NCI-H2227 (cell line): Measurements from ENCODE around the gene RTRAF.

ENCODE experiments used
- DNase-seq: peaks from one replicate; lab custom pipeline; 2025; ENCODE audit not compliant: unreplicated experiment; lab: John Stamatoyannopoulos, UW

The RTRAF gene

GRCh38 chr14:51989293-51990234 lies at the start of gene RTRAF:
Gene RTRAF, plus strand, starts transcription at chr14:51989546. Its CDS starts 94 bp downstream, at chr14:51989640.
- peak; percentile 94 for DNase-seq

GRCh38 chr14:51939755-51940301 lies 49.5 kb upstream of the RTRAF start:
- no peak for DNase-seq

DNA sequence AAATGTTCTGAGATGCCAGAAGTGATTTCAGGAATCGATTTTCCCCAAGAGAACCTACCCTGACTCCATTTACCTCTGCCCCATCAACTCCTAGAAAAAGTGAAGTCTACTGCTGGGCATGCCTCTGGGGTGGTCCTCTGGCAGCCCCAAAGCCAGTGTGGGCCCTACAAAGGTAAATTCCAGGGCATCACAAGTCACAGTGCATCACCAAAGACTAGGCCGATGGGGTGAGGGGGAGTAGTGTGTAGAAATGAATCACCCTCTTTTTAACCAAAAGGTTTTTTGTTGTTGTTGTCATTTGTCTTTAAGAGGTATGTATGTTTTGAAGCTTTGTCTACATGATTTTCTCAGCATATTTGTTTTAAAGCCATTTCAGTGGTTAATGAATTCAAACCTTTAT lies 46.4 kb upstream of the RTRAF start:
- no peak for DNase-seq

DNA sequence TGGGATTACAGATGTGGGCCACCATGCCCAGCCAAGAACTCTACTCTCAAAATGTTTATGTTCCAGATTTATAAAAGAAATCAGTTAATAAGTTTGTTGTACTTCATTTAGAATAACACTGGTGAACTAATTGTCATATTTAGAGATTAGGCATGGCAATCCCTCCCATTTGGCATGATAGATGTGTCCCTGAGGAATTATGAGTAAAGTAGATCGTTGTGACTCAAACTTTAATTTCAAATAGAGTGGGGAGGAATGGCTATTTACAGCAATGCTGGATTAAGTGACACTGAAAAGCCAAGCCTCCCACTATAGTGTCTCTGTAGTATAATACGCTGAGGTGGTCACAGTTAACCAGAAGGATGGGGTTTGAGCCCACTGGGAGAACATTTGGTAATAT lies 39.3 kb upstream of the RTRAF start:
- DNase-seq, result no peak

DNA sequence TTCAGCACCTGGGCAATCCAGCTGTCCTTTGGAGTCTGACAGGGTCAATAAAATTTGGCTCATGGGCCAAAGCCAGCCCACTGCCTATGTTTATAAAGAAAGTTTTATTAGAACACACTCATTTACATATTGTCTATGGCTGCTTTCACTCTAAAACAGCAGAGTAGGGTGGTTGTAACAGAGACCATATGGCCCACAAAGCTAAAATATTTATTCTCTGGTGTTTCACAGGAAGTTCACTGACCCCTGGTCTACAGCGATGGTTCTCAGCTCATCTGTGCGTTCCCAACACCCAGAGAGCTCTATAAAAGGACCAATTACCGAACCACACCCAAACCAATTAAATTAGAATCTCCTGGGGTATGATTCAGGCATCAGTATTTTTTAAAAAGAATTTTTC lies 37.7 kb upstream of the RTRAF start:
- DNase-seq, result no peak

DNA sequence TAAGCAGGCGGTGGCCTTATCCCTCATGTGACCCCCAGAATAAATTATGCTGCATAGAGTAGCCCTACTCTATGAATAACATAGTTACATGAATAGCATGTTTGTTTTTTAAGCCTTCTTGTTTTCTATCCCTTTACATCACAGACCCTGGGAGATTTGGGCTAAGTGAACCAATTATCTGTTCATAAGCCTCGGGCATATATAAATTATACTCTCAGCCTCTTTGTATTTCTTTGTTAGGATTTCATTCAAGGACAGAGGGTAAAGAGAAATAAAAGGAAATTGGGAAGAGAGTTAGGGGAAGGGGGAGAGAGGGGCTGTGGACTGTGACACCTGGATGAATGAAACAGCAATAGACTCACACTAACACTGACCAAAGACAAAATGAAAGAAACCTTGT lies 35.3 kb upstream of the RTRAF start:
- DNase-seq, result peak; percentile 14

- DNase-seq, result no peak
These were observed 34.7 kb upstream of the RTRAF start for GRCh38 chr14:51954657-51955056.

DNA sequence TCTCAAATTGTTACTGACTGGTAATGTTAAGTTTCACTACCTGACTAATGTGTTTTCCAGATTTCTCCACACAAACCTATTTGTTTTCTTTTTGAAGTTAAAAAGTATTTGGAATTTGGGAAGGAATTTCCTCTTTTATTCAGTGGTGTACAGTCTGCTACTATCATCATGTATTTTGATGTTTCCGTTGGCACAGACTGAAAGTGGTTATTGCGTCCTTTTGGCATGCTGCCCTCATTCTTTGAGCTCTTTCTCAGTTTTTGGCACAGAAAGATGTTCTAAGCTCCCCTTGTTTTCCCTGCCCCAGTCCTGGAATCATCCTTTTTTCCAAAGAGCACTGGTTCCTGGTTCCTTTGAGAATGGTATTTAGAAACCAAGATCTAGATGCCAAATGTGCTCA lies 31.4 kb upstream of the RTRAF start:
- DNase-seq, result no peak

DNA sequence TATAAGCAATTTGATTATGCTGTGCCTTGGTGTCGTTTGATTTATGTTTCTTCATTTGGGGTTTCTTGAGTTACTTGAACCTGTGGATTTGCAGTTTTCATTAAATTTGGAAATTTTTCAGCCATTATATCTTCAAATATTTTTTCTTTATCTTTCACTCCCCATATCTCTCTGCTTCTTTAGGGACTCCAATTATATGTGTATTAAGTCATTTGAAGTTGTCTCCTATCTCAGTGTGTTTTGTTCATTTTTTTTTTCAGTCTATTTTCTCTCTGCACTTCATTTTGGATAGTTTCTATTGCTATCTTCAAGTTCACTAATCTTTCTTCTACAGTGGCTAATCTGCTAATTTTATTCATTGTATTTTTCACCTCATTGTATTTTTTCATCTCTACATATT lies 29.4 kb upstream of the RTRAF start:
- no peak for DNase-seq

GRCh38 chr14:51960866-51961265 lies 28.5 kb upstream of the RTRAF start:
- DNase-seq, result no peak

- no peak for DNase-seq
These were observed 26.6 kb upstream of the RTRAF start for GRCh38 chr14:51962711-51963110.

GRCh38 chr14:51963286-51963685 lies 26.1 kb upstream of the RTRAF start:
- DNase-seq, result no peak

DNA sequence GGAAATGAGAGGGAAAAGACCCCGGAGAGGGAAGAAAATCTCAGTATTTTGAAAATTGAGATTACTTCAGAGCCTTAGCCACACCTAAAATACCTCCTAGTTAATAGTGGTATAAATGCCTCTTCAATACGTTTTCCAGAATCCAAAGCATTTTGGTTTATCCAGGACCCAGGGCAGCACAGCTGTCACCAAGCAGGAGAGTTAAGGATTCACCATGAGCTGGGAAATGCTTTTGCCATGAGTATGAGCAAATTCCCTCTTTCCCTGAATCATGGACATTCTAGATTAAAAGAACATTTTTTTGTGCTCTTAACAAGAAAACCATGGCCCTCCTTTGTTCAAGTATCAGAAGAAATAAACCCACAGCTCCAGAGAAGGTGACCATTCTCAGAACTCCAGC lies 21.8 kb upstream of the RTRAF start:
- DNase-seq, result no peak

DNA sequence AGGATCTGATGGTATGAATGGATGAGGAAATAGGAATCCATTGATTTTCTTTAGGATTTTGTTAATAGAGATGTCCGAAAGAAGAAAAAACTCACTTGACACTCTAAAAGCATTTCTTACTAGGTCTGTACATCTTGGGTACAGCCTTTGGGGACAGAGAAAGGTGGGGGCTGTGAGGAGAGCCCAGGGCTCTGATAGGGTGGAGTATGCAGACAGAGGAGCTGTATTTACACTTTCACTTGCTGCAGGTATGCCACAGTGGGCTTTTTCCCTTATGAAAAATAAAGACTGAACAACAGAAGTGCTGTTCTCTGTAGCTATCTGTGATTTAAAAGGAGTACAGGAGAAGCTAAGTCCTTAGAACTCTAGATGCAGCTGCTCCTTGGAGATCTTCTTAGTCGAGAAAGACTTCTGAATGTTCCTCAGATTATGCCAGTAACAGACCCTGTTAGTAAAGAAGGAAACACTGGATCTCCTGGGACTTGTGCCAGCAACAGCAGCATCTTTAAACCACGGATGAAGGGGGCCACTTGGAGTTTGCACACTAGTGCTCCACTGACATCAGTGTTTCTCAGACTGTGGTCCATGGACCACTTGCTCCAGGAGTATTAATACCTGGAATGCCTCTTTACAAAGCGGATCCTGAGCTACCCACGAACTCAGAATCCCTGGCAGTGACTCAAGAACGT lies 19.4 kb upstream of the RTRAF start:
- no peak for DNase-seq

DNA sequence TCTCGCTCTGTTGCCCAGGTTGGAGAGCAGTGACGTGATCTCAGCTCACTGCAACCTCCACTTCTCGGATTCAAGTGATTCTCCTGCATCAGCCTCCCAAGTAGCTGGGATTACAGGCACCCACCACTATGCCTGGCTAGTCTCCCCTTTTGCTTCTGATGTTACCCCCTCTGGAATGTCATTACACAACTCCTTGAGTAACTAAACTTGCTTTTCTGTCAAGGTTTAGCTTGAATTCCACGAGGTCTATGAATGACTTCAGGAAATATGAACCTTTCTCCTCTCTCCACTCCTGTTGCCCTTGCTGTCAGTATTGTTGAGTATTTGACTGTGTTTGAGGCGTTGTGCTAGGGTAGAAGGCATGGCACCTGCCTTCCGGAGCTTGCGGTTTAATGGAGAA lies 16.8 kb upstream of the RTRAF start:
- no peak for DNase-seq

GRCh38 chr14:51977075-51977474 lies 12.3 kb upstream of the RTRAF start:
- DNase-seq, result no peak

GRCh38 chr14:51978681-51979085 lies 10.7 kb upstream of the RTRAF start:
- no peak for DNase-seq

DNA sequence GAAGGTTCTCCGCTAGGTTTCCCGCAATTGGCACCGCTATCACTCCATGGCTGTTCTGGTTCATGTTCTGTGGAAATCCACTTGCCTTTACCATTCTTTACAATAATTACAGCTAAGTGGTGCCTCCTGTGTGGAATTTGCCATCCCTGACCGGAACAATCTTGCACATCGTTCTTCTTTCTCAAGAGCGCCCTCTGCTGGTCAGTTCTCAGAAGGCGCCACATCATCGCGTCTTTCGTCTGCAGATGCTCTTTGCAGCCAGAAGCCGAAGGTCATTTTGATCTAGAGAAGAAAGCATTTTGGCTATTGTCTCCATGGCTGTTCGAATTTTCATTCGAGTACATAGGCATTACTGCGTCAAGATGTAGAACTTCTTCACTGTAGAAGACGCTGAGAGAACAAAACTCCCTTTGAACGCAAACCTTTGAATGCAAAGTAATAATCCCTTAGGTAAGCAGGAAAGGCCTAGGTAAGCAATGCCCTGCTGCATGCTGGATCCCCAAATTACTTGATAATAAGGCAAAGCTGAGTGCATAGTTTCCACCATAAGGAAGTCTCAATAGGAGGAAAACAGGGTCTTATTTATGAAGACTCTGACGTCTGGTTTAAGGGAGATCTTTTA lies 10.1 kb upstream of the RTRAF start:
- peak; percentile 85 for DNase-seq

- DNase-seq, result no peak
These were observed 8.0 kb upstream of the RTRAF start for GRCh38 chr14:51981218-51981854.

DNA sequence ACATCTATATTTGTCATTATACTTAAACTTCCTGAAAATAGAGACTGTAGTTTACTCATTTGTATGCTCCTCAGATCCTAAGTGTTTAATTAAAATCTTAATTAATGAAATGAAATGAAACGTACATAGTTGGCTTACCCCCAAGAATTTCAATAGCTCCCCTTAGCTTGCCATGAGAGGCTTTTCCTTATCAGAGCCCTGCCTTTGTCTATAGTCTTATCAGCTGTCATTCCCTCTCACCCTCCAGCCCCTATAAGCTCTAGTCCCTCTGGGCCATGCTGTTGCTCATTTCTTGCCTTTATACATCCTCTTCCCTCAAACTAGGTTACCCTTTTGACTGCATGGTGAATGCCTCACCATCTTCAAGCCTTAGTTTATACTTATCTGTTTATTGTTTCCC lies 1.1 kb upstream of the RTRAF start:
- DNase-seq, result no peak

GRCh38 chr14:51990488-51990887 lies 1.1 kb downstream of the RTRAF start:
- DNase-seq, result no peak
